Fibroblast of the aortic adventitia (primary cell): ENCODE results near the gene IL4R. TPM values are rescaled to one million over a fixed set of nuclear protein-coding genes. Genes with fewer than 3 reads are reported as not detected.

Experiments
- DNase-seq: peaks from one replicate; pipeline ENCODE4 v3.0.0-alpha.2; 2010; ENCODE audit warnings: low read depth
- H3K4me3 ChIP-seq: 2 replicates; pipeline ENCODE4 v1.5.1; 2011; ENCODE audit warnings: low read depth, mild to moderate bottlenecking, control low read depth, low read length, moderate library complexity
- CTCF ChIP-seq: IDR thresholded peaks from 2 replicates; pipeline ENCODE4 v1.5.1; 2011; ENCODE audit warnings: mild to moderate bottlenecking, low read length, control low read depth, inconsistent platforms; ENCODE audit not compliant: insufficient read depth
- total RNA-seq: library from RNA; depleted of rRNA; stranded (reverse); fragments of >200 nt; gene quantifications from 2 replicates; pipeline ENCODE4 v1.2.3, GENCODE V29; 2012; ENCODE audit warnings: low replicate concordance

The IL4R gene
- total RNA-seq, 1 donor, result 25.6 TPM

GRCh38 chr16:27305839-27306442 lies 7.8 kb upstream of the IL4R start:
- TF ChIP-seq CTCF, result no peak
- DNase-seq, result no peak
- no peak overlapping the region for H3K4me3 ChIP-seq

GRCh38 chr16:27308792-27309191 lies 5.0 kb upstream of the IL4R start:
- TF ChIP-seq CTCF, result no peak
- H3K4me3 ChIP-seq, result no peak overlapping the region
- DNase-seq, result no peak

- no peak for DNase-seq
- H3K4me3 ChIP-seq, result no peak overlapping the region
- no peak for TF ChIP-seq CTCF
Observed at GRCh38 chr16:27310576-27311447, 3.0 kb upstream of the IL4R start.

- DNase-seq, result no peak
- no peak for TF ChIP-seq CTCF
- no peak overlapping the region for H3K4me3 ChIP-seq
Observed at GRCh38 chr16:27311448-27311830, 2.3 kb upstream of the IL4R start.

- no peak for DNase-seq
Observed at GRCh38 chr16:27311897-27312303, 1.9 kb upstream of the IL4R start.

GRCh38 chr16:27312580-27313421 lies 973 bp upstream of the IL4R start:
- no peak for DNase-seq
- no peak for TF ChIP-seq CTCF
- H3K4me3 ChIP-seq, result peak overlapping the region; percentile 84

More at GRCh38 chr16:27311897-27312303, 1.9 kb upstream of the IL4R start:
- H3K4me3 ChIP-seq, result no peak overlapping the region
- no peak for TF ChIP-seq CTCF
